Stimulated activated CD8-positive, alpha-beta memory T cell treated with anti-CD3 and anti-CD28 coated beads, Interleukin-12 subunit alpha, Interleukin-12 subunit beta, amount 100 ng/mL, for 24 hours (primary cell): Measurements from ENCODE around the gene EDEM1.
"Not testable (repeated sequence)": the region's sequence is repeated elsewhere in the genome, so short reads cannot be mapped to it uniquely, and the experiment has no call there.

Experiments used
- DNase-seq: peaks from one replicate; pipeline ENCODE4 v3.0.0-alpha.2; 2020; ENCODE audit errors: extremely low read depth

Gene EDEM1

GRCh38 chr3:5232570-5232969 is 45.1 kb downstream of the EDEM1 start:
- no peak for DNase-seq

- DNase-seq: no peak
Measured at GRCh38 chr3:5233026-5233425, 45.5 kb downstream of the EDEM1 start.

- DNase-seq: no peak
Measured at GRCh38 chr3:5235655-5236054, 48.1 kb downstream of the EDEM1 start.

GRCh38 chr3:5238545-5238944 is 51.0 kb downstream of the EDEM1 start:
- no peak for DNase-seq

- no peak for DNase-seq
Measured at GRCh38 chr3:5239602-5240001, 52.1 kb downstream of the EDEM1 start.

- no peak for DNase-seq
Measured at GRCh38 chr3:5240740-5241139, 53.2 kb downstream of the EDEM1 start.

GRCh38 chr3:5242785-5243184 is 55.3 kb downstream of the EDEM1 start:
- DNase-seq: not testable (repeated sequence)

GRCh38 chr3:5245927-5246326 is 58.4 kb downstream of the EDEM1 start:
- no peak for DNase-seq

GRCh38 chr3:5248822-5249221 is 61.3 kb downstream of the EDEM1 start:
- no peak for DNase-seq

- no peak for DNase-seq
Measured at GRCh38 chr3:5250467-5251195, 63.1 kb downstream of the EDEM1 start.

GRCh38 chr3:5251196-5251583 is 63.7 kb downstream of the EDEM1 start:
- no peak for DNase-seq

- DNase-seq: no peak
Measured at GRCh38 chr3:5252131-5252530, 64.6 kb downstream of the EDEM1 start.

- DNase-seq: no peak
Measured at GRCh38 chr3:5254281-5255048, 67.0 kb downstream of the EDEM1 start.

GRCh38 chr3:5255404-5256344 is 68.2 kb downstream of the EDEM1 start:
- DNase-seq: no peak

GRCh38 chr3:5258526-5258925 is 71.0 kb downstream of the EDEM1 start:
- DNase-seq: no peak

GRCh38 chr3:5260992-5261501 is 73.5 kb downstream of the EDEM1 start:
- no peak for DNase-seq

- DNase-seq: no peak
Measured at GRCh38 chr3:5262507-5262906, 75.0 kb downstream of the EDEM1 start.

- DNase-seq: no peak
Measured at GRCh38 chr3:5264093-5264600, 76.6 kb downstream of the EDEM1 start.

GRCh38 chr3:5264896-5265770 is 77.6 kb downstream of the EDEM1 start:
- no peak for DNase-seq

GRCh38 chr3:5267252-5267651 is 79.7 kb downstream of the EDEM1 start:
- no peak for DNase-seq

GRCh38 chr3:5267889-5268288 is 80.4 kb downstream of the EDEM1 start:
- DNase-seq: no peak
